Panc1 (cell line): ENCODE data around the gene NEK8. TPM values are rescaled to one million over a fixed set of nuclear protein-coding genes. Genes with fewer than 3 reads are reported as not detected.

Experiments
- ATAC-seq: fragments of 200-7000 bp; cut with Tn5 transposase; 2 replicates; pipeline ENCODE4 v1.9.1; 2020; ENCODE audit warnings: mild to moderate bottlenecking, moderate library complexity
- BruUV-seq: library from RNA; stranded (reverse); fragments of 400-500 nt; replicated peaks from 2 replicates; lab custom pipeline; 2021; lab: Mats Ljungman, UMichigan
- CTCF ChIA-PET: fragments of 300-600 bp; sonication (Branson Sonifier 250); formaldehyde crosslinking; loops from one replicate; lab custom pipeline; 2022; ENCODE audit warnings: antibody characterized with exemption; lab: Charles Lee
- POLR2A ChIA-PET: fragments of 300-600 bp; sonication (Branson Sonifier 250); formaldehyde crosslinking; loops from one replicate; lab custom pipeline; 2022; ENCODE audit warnings: antibody characterized with exemption; lab: Charles Lee
- DNase-seq: peaks from one replicate; pipeline ENCODE4 v3.0.0-alpha.2; 2010; ENCODE audit warnings: low read depth, low spot score
- H3K27ac ChIP-seq: 2 replicates; pipeline ENCODE4 v1.5.1; 2011; ENCODE audit warnings: mild to moderate bottlenecking, low read length, inconsistent platforms
- H3K27me3 ChIP-seq: fragments of 200-500 bp; sonication (Bioruptor generic); 2 replicates; pipeline ENCODE4 v1.6.0; 2014; ENCODE audit warnings: low read length, inconsistent platforms; ENCODE audit not compliant: control insufficient read depth, insufficient read depth
- H3K36me3 ChIP-seq: fragments of 200-500 bp; sonication (Bioruptor generic); 2 replicates; pipeline ENCODE4 v1.5.1; 2014; ENCODE audit warnings: inconsistent platforms, mild to moderate bottlenecking, low read length, moderate library complexity; ENCODE audit not compliant: control insufficient read depth, insufficient read depth
- H3K4me1 ChIP-seq: 2 replicates; pipeline ENCODE4 v1.5.1; 2011; ENCODE audit warnings: inconsistent platforms, mild to moderate bottlenecking, low read length, moderate library complexity; ENCODE audit not compliant: control insufficient read depth, insufficient read depth
- H3K4me3 ChIP-seq, 2 experiments: 2 replicates each; pipeline ENCODE4 v1.5.1; 2011 to 2012; ENCODE audit warnings: low read depth in 2 of 2, low read length in 2 of 2, mild to moderate bottlenecking in 2 of 2, inconsistent platforms in 1 of 2, moderate library complexity in 1 of 2
- H3K9me3 ChIP-seq: fragments of 200-500 bp; sonication (Bioruptor generic); 2 replicates; pipeline ENCODE4 v1.5.1; 2014; ENCODE audit warnings: low read depth, mild to moderate bottlenecking, inconsistent platforms, low read length, moderate library complexity; ENCODE audit not compliant: control insufficient read depth, insufficient read depth
- POLR2AphosphoS5 ChIP-seq: IDR thresholded peaks from 2 replicates; pipeline ENCODE4 v1.6.1; 2012; ENCODE audit warnings: mild to moderate bottlenecking, low read depth, low read length, moderate library complexity
- SIN3A ChIP-seq: IDR thresholded peaks from 2 replicates; pipeline ENCODE4 v1.6.1; 2012; ENCODE audit warnings: low read depth, mild to moderate bottlenecking, low read length, moderate library complexity, borderline replicate concordance; ENCODE audit not compliant: insufficient read depth
- TCF7L2 ChIP-seq: IDR thresholded peaks from 2 replicates; pipeline ENCODE4 v1.6.1; 2011; ENCODE audit warnings: mild to moderate bottlenecking, low read depth, low read length, inconsistent platforms
- in situ Hi-C: cut with HindIII; loops from 2 replicates; pipeline ENCODE4 v1.10.0; 2016; ENCODE audit warnings: low sequenced_read_pairs, low pct_unique_long_range_greater_than_20kb
- intact Hi-C: fragments of 100-400 bp; cut with micrococcal nuclease; formaldehyde crosslinking; loops from one replicate; pipeline ENCODE4 v1.10.0; 2022; ENCODE audit not compliant: unreplicated experiment
- total RNA-seq: library from RNA; stranded (reverse); gene quantifications from one replicate; pipeline ENCODE4 v1.2.1, GENCODE V29; 2021; ENCODE audit not compliant: unreplicated experiment
- TF ChIP-seq, protein P1 (sequence below), 2 experiments: IDR thresholded peaks; 2 replicates each; pipeline ENCODE4 v1.6.1; 2011 to 2012; ENCODE audit warnings: low read depth in 2 of 2, control low read depth in 1 of 2, low read length in 1 of 2, mild to moderate bottlenecking in 1 of 2, moderate library complexity in 1 of 2; ENCODE audit not compliant: insufficient read depth in 1 of 2
- TF ChIP-seq, protein P2 (sequence below): fragments of 450-650 bp; IDR thresholded peaks from 2 replicates; pipeline ENCODE4 v1.5.1; 2017; ENCODE audit warnings: mild to moderate bottlenecking

Gene NEK8
- total RNA-seq, 1 experiment from 2014 or later = 11.9 TPM

DNA sequence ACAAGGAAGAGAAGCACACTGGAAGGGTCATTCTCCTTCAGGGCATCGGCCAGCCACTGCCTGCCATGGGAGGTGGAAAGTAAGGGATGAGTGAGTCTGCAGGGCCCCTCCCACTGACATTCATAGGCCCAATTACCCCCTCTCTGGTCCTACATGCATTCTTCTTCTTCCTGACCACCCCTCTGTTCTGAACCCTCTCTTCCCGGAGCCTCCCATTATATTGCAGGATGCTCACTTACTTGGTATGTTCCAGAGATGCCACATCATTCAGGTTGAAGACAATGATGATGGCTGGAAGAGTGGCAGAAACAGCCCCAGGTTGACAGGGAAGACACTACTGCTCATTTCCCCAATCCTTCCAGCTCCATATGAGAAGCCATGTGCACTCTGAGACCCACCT is 13.4 kb upstream of the NEK8 start:
- no peak for DNase-seq
- in situ Hi-C loops = no loop called here
- POLR2A ChIA-PET = interaction anchor here (0.5 to 0.6 kb wide), 2 partner anchors 17 to 48 kb away, joined by 3 to 7 read pairs; no protein-coding TSS in a partner anchor

DNA sequence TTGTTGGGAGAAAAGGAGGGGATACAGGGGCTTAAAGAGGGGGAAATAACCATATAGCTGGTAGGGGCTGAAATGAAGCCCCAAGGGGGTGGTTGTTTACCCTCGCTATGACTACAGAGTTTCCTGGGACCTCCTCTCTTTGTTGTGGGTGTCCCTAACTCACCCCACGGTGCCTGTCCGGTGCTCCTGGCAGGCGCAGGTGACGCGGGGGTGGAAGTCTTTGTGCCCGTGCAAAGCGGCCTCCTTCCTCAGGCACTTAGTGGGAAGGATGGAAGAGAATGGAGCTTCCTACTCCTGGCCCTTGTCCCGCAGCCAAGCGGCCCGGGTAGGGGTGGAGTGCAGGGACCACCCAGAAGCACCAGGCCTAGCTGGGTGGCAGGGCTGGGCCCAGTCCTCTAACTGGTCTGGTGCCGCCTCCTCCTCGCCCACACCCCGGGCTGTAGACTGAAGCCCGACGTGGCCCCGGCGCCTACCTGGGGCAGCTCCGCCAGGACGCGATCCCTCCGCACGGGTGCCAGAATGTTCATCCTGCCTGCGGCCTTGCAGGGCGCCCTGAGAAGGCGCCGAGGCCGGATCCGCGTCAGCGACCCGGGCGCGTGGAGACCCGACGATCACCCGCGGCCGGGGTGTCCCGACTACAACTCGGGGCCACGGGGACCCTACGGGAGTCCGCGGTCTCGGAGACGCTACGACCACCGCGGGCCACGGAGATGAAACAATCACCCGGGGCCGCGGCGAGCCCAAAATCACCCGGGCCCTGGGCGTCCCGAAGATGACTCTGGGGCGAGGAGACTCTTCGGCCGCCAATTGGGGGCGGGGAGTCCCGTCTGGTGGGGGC is 11.6 kb upstream of the NEK8 start:
- Histone ChIP-seq H3K27ac (peak overlapping the region; percentile 99), H3K9me3 (no peaks in the 10 kb centered on the region), H3K4me3 (peak overlapping the region; percentile 58 to 88), H3K27me3 (no peaks in the 10 kb centered on the region), H3K36me3 (peaks cover 18% of the 10 kb centered on the region), H3K4me1 (peaks cover 38% of the 10 kb centered on the region)
- DNase-seq = no peak
- TF ChIP-seq, protein P1, sequence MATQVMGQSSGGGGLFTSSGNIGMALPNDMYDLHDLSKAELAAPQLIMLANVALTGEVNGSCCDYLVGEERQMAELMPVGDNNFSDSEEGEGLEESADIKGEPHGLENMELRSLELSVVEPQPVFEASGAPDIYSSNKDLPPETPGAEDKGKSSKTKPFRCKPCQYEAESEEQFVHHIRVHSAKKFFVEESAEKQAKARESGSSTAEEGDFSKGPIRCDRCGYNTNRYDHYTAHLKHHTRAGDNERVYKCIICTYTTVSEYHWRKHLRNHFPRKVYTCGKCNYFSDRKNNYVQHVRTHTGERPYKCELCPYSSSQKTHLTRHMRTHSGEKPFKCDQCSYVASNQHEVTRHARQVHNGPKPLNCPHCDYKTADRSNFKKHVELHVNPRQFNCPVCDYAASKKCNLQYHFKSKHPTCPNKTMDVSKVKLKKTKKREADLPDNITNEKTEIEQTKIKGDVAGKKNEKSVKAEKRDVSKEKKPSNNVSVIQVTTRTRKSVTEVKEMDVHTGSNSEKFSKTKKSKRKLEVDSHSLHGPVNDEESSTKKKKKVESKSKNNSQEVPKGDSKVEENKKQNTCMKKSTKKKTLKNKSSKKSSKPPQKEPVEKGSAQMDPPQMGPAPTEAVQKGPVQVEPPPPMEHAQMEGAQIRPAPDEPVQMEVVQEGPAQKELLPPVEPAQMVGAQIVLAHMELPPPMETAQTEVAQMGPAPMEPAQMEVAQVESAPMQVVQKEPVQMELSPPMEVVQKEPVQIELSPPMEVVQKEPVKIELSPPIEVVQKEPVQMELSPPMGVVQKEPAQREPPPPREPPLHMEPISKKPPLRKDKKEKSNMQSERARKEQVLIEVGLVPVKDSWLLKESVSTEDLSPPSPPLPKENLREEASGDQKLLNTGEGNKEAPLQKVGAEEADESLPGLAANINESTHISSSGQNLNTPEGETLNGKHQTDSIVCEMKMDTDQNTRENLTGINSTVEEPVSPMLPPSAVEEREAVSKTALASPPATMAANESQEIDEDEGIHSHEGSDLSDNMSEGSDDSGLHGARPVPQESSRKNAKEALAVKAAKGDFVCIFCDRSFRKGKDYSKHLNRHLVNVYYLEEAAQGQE (IDR thresholded peaks at IDR 0.05; ENCODE audit: insufficient read depth in 1 of 2, low read depth in 2 of 2, low read length in 1 of 2) = no peak
- TF ChIP-seq TCF7L2 (no peak), SIN3A (no peak), POLR2AphosphoS5 (no peak)
- TF ChIP-seq, protein P2, sequence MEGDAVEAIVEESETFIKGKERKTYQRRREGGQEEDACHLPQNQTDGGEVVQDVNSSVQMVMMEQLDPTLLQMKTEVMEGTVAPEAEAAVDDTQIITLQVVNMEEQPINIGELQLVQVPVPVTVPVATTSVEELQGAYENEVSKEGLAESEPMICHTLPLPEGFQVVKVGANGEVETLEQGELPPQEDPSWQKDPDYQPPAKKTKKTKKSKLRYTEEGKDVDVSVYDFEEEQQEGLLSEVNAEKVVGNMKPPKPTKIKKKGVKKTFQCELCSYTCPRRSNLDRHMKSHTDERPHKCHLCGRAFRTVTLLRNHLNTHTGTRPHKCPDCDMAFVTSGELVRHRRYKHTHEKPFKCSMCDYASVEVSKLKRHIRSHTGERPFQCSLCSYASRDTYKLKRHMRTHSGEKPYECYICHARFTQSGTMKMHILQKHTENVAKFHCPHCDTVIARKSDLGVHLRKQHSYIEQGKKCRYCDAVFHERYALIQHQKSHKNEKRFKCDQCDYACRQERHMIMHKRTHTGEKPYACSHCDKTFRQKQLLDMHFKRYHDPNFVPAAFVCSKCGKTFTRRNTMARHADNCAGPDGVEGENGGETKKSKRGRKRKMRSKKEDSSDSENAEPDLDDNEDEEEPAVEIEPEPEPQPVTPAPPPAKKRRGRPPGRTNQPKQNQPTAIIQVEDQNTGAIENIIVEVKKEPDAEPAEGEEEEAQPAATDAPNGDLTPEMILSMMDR = no peak
- intact Hi-C loops = no loop called here
- BruUV-seq = no TSS peak
- POLR2A ChIA-PET = no interaction called here
- in situ Hi-C loops = no loop called here
- no peak for ATAC-seq
- CTCF ChIA-PET = interaction anchor here (0.6 to 0.9 kb wide), 2 partner anchors 10 to 26 kb away, joined by 3 read pairs; no protein-coding TSS in a partner anchor

More for the DNA sequence above, 13.4 kb upstream of the NEK8 start:
- H3K4me3 ChIP-seq = no peak overlapping the region; a peak in 1 of 4 replicates
- H3K4me1 ChIP-seq = peaks cover 40% of the 10 kb centered on the region
- no peaks in the 10 kb centered on the region for H3K9me3 ChIP-seq
- CTCF ChIA-PET = no interaction called here
- BruUV-seq = no TSS peak
- intact Hi-C loops = no loop called here
- no peak overlapping the region for H3K27ac ChIP-seq
- H3K27me3 ChIP-seq = no peaks in the 10 kb centered on the region
- TF ChIP-seq, protein P1 (IDR thresholded peaks at IDR 0.05; ENCODE audit: insufficient read depth in 1 of 2, low read depth in 2 of 2, low read length in 1 of 2) = no peak
- TF ChIP-seq SIN3A (no peak), POLR2AphosphoS5 (no peak), TCF7L2 (no peak)
- TF ChIP-seq, protein P2 = no peak
- H3K36me3 ChIP-seq = peaks cover 5% of the 10 kb centered on the region
- no peak for ATAC-seq
